NCI-H1436 (cell line): Measurements from ENCODE around the gene MEGF6.

ENCODE experiments used
- DNase-seq: peaks from one replicate; lab custom pipeline; 2025; lab: John Stamatoyannopoulos, UW

The MEGF6 gene

DNA sequence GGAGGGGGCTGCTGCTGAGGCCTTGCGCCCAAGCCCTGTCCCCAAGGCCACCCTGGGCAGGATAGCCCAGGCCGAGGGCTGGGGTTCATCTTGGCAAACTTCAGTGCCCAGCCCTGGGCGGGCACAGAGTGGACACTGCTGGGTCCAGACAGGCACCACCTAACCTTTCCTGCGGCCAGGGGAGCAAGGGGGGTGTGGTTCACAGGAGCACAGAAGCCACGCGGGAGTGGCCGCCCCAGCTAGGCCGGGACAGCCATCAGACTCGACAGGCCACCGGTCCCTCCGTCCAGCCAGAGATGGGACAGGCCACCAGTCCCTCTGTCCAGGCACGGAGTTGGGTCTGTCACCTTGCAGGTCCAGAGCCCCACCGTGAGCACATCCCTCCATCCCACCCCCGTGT, 127.9 kb downstream of the MEGF6 start:
- no peak for DNase-seq

DNA sequence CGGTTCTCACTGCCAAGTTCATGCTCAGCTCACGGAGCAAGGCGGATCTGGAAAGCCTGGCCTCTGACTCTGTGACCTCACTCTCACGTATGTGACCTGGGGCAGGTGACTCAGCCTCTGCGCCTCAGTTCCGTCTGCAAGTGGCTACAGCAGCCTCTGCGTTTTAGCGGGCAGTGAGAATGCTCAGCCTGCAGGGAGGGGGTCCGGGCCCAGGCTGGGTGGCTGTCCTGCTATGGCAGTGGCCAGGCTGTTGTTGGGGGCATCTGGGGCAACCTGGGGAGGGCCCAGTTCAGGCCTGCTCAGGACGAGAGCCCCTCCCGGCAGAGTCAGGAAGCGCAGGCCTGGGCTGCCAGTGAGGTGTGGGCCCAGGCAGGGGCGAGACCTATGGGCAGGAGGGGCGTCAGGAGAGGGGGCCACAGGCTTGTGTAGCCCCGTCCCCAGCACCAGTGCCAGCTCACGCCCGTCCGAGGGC, 128.9 kb downstream of the MEGF6 start:
- DNase-seq, result no peak

DNA sequence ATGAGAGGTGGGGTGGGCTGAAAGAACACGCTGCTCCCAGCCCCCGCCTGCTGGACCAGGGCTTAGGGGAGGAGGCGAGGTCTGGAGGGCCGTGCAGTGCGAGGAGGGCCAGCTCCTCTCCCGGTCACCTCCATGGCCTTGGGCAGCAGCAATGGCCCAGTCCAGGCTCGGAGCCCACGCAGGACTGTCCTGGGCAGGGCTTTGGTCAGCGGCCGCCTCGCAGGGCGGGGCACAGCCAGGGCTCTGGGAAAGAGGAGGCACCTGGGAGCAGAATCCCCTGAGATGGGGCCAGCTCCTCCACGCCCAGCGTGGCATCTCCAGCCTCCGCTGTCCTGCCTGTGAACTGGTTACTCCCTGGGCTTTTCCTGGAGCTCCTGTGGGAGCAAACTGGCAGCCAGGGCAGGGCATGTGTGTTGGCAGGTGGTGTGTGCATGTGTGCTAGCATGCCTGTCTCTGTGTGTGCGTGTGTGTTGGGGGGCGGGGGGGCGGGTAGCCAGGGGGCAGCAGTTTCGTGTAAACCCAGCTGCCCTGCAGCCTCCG, 129.4 kb downstream of the MEGF6 start:
- DNase-seq, result no peak

DNA sequence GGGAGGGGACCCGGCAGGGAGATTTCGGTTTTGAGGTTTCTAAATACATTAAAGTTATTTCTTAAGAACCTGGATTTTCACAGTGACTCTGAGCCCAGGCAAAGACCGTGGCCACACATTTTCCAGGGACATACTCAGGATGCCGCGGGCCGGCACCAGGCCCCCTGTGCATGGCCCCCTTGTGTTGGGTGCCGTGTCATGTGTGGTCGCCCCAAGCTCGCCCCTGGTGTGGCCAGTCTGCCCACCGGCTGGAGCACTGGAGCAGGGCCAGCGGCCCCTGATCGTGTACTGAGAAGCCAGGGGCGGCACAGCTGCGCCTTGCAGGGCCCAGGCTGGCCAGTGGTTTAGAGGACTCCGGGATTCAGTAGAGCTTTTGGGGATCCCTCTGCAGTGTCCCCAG, 130.3 kb downstream of the MEGF6 start:
- DNase-seq, result no peak

DNA sequence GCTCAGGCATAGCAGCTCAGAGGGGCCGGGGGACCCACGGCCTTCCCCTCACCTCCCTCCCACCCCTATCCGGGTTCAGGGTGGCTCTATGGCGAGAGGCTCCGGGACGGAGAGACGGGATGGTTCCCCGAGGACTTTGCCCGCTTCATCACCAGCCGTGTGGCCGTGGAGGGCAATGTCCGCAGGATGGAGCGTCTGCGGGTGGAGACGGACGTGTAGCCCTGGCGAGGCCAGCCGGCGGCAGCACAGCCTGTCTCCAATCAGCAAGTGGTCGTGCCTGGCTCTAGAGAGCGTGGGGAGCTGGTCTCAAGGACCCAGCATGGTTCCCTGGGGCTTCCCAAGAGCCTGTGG, 131.0 kb downstream of the MEGF6 start:
- DNase-seq, result no peak

DNA sequence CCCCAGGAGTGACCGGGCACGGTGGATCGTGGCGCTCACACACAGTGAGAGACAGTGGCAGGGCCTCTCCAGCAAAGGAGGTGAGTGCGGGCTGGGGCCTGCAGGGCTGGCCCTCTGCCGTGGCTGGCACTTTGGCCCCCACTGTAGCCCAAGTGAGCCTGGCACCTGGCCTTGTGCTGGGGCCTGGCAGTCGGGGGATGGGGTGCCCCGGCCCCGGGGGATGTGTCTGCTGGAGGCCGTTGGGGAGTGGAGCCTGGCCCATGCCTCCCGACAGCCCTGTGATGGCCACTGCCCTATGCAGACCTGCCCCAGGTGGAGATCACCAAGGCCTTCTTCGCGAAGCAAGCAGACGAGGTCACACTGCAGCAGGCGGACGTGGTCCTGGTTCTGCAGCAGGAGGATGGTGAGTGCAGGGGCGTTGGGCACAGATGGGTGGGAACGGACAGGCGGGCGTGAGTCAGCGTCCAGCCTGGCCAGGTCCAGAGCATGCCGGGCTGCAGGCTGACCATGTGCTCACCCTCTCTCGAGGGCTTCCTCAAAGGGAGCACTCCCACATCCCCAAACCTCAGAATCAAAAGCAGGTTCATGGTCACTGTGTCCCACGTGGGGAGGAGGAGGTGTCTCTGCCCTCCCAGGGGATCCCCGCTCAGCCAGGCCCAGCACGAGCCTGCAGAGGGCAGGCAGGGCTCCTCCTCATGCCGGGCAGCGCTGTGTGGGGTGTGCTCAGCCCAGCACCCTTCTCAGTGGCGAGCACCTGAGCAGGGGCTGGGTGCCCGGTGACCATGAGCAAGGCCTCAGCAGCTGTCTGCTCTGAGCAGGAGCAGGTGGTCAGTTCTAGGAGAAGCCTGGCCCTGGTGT, 131.6 kb downstream of the MEGF6 start:
- no peak for DNase-seq

DNA sequence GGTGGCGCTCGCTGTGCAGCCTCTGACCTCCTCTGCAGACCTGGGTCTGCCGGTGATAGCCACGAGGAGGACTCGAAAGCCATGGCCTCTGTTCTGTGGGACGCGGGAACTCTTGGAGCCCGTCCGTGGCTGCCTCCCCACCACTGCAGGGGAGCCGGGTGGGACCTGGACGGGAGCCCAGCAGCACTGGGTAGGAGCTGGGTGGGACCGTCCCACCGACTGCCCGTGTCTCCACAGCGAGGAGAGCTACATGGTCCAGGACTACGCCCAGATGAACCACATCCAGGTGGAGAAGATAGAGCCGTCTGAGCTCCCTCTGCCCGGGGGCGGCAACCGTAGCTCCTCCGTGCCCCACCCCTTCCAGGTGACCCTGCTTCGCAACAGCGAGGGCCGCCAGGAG, 133.1 kb downstream of the MEGF6 start:
- DNase-seq, result no peak

DNA sequence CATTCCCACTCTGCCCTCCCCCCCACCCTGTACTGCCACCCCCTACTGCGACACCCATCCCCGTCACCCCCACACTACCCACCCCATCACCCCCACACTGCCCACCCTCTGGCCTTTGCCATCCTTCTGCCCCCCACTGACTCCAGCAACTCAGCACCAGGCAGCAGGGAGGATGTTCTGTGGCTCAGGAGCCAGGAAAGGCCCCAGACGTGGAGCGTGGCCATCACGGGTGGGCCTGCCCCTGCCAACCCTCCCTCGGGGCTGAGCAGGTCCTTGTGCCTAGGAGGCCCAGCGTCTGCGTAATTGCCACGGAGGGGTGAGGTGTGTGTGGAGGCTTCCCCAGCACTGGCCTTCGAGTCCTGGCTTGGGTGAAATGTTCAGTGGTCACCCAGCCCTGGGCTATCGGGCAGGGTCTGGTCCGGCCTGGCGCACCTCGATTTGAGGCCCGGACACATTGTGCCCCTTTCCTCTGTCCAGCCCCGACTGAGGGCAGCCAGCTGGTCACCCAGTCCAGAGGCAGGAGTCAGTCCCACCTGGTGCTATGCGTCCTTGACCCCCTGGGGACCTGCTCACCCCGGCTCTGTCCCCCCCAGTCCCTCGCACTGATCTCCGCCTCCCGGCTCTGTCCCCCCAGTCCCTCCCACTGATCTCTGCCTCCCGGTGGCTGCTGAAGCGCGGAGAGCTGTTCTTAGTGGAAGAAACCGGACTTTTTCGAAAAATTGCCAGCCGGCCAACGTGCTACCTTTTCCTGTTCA, 133.9 kb downstream of the MEGF6 start:
- no peak for DNase-seq

DNA sequence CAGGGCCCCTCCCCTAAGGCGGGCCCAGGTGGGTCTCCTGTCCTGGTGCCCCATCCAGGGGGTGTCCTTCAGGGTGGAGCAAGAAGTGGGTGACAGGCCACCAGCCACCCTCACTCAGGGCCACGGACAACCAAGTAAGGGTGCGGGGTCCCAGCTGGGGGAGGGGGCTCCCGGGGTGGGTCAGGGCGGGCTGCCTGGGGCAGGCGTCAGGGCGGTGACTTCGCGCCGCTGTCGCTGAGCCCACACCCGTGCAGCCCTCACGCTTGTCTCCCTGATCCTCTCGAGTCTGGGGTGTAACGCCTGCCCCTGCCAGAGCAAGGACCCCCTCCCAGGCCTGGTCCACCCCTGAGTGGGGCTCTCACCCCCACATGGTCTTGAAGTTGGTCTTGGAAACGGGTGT, 134.6 kb downstream of the MEGF6 start:
- DNase-seq, result no peak

DNA sequence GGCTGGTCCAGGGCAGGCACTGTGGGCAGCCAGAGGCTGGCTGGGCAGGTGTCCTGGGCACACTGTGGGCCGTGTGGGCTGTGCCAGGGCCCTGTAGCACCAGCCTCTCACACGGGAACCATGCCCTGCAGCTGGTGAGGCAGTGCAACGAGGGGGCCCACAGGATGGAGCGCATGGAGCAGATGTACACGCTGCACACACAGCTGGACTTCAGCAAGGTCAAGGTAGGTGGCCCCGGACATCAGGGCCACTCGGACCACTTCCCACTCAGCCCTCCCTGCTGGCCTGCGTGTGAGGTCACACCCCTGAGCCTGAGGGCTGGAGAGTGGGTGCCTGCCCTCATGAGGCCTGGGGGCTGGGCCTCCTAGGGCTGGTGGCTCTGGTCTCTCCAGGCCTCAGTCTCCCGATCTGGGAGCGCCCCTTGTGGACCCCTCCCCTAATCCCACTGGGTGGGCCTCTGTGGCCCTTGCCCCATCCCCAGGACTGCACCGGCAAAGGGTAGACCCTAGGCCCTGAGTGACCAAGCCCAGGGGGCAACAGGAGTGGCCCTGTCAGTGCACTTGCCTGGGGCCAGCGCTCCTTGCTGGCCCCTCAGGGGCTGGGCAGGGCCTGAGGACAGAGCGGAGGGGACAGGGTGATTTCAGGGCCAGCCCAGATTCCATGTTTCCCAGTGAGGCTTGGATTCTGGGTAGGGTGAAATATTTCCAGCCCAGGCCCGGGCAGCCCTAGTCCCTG, 135.3 kb downstream of the MEGF6 start:
- DNase-seq, result no peak

DNA sequence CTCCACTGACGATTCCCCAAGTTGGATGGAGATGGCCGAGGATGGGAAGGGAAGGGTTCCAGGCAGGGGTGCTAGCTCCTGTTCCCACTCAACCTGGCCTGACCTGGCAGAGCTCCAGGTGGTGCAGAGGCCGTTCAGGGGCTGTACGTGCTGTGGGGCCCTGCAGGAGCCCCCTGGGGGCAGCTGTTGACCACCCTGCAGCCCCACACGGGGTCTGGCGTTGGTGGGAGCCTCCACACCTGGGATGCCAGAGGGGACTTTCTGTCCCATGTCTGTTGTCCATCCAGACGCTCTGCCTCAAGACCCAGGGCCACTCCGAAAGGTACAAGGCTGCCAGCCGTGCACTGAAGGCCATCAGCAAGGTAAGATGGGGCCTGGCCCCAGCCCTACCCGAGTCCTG, 136.9 kb downstream of the MEGF6 start:
- no peak for DNase-seq

DNA sequence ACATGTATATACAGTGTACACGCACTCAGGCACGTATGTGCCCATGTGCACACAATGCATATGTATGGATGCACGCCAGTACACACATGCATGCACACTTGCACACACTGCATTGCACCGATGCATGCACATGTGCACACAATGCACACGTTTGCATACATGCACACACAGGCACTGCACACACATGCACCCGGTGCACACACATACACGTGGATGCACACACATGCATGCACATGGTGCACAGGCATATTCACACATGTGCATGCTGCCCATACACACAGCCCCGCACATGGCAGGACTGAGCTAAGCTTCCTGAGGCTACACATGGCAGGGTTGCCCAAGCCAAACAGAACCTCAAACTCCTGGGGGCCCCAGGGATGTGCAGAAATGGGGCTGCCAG, 137.3 kb downstream of the MEGF6 start:
- no peak for DNase-seq

DNA sequence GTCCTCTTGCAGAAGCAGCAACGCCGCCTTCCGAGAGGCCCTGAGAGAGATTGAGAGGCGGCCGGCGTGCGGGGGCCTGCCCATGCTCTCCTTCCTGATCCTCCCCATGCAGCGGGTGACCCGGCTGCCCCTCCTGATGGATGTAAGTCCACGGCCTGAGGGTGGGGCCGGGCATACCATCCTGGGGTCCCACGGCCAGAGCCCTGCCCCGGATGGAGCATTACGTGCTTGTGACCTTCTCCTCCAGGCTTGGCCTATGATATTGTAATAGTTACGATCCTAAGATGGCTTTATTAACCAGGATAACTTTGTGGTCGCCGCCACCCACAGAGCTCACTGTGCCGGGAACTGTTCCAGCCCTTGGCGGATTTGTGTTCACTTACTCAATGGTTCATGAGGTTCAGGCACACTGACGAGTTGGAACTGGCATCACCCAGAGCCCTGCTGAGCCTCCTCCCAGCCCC, 137.9 kb downstream of the MEGF6 start:
- DNase-seq, result no peak

DNA sequence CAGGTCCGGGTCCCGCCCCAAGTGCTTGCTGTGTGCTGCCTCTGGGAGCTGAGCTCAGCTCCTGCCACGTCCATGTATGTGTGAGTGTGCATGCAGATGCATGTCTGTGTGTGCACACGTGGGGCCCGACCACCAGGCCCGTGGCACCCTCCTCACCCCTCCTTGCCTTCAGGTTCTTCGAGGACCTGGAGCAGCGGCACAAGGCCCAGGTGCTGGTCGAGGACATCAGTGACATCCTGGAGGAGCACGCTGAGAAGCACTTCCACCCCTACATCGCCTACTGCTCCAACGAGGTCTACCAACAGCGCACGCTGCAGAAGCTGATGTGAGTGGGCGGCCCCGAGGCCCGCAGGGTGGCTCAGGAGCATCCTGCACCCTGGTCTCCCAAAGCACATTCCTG, 138.4 kb downstream of the MEGF6 start:
- DNase-seq, result no peak

DNA sequence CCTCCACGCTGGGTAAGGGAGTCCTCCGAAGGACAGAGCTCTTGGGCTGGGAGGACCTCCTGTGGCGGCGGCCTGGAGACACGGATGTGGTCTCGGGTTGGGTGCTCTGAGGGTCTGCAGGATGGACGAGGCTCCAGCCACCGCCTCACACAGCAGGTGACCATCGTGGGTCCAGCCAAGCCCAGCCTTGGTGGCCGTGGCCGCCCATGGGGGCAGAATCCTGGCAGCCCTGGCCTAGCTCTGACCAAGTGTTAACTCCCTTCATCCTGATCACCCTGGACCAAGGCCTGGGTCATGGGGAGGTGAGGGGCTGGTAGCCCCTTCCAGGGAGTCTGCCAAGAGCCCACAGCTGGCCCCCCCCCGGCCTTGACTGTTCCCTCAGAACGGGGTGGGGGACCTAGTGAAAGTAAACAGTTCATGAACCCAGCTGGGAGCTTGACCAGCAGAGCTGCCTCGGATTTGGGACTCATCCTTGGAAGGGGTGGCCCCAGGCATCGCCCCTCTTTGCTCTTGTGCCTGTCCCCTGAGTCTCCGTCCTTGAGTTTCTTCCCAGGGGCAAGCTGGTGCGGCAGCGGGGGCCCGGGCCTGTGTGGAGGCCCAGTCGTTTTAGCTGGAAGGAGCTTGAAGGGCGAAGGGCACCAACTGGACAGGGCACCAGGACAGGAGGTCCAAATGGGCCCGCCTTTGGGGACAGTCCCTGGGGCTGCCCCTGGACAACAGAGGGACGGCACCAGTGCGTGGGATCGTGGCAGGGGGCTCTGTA, 139.0 kb downstream of the MEGF6 start:
- no peak for DNase-seq

DNA sequence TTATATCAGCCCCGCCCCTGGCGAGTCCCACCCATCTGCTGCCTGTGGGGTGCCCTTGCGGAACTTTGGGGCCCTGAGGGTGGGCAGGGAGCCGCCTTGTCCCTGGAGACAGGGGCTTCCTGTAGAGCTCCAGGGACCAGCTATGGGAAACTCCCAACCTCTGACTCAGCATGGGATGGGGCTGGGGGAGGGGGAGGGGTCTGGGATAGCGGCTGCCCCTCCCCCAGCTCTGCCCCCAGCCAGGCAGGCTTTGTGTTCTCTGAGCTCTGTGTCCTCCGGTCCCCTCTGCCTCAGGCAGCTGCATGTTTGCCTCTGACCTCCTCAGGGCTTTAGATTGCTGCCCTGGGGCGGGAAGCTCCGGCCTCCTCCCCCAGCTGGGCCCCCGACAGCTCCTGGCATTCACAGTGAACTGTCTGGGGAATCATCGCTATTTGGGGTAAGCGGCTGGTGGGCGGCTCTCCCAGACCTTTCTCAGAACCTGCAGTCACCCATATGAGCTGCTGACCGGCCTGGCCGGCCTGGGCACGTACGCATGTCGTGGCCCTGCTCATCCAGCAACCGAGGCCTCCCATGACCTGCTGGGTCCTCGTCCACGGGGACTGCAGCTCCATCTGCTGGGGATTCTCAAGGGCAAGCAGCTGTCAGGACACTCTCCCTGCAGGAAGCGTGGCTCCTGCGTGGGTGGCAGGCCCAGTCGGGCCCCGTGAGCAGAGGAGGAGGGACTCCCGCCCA, 139.8 kb downstream of the MEGF6 start:
- DNase-seq, result no peak

DNA sequence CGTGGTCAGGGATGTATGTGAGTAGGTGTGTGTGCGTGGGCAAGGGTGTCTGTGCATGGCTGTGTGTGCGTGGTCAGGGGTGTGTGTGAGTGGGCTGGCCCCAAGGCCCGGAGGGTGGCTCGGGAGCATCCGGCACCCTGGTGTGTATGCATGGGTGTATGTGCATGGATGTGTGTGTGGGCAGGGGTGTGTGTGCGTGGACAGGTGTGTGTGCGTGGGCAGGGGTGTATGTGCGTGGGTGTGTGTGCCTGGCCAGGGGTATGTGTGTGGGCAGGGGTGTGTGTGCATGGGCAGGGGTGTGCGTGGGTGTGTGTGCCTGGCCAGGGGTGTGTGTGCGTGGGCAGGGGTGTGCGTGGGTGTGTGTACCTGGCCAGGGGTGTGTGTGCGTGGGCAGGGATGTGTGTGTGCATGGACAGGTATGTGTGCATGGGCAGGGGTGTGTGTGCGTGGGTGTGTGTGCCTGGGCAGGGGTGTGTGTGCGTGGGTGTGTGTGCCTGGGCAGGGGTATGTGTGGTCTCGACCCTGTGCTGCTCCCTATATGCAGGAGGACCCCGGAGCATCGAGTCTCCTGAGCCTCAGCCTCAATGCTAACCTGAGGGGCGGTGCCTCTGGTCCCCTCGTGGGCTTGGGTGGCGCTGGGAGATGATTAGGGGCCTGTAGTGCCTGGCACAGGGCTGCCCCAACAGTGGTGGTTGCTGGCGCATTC, 140.5 kb downstream of the MEGF6 start:
- DNase-seq, result no peak

DNA sequence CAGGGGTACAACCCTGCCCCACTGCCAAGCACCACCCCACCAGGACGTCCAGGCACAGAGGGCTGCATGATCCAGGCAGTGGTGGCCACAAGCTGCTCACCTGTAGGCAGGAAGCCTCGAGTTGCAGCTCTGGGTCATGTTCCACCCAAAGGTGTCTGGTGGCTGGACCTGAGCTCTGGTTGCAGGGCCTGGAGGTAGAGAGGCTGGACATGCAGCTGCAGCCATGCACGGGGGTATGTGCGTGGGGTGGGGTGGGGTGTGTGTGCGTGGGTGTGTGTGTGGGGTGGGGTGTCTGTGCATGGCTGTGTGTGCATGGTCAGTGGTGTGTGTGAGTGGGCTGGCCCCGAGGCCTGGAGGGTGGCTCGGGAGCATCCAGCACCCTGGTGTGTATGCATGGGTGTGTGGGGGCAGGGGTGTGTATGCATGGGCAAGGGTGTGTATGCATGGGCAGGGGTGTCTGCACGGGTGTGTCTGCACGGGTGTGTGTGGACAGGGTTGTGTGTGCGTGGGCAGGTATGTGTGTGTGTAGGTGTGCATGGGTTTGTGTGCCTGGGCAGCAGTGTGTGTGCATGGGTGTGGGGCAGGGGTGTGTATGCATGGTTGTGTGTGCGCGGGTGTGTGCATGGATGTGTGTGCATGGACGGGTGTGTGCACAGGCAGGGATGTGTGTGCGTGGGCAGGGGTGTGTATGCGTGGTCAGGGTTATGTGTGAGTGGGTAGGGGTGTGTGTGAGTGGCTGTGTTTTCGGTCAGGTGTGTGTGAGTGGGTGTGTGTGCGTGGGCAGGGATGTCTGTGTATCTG, 141.3 kb downstream of the MEGF6 start:
- DNase-seq, result no peak

DNA sequence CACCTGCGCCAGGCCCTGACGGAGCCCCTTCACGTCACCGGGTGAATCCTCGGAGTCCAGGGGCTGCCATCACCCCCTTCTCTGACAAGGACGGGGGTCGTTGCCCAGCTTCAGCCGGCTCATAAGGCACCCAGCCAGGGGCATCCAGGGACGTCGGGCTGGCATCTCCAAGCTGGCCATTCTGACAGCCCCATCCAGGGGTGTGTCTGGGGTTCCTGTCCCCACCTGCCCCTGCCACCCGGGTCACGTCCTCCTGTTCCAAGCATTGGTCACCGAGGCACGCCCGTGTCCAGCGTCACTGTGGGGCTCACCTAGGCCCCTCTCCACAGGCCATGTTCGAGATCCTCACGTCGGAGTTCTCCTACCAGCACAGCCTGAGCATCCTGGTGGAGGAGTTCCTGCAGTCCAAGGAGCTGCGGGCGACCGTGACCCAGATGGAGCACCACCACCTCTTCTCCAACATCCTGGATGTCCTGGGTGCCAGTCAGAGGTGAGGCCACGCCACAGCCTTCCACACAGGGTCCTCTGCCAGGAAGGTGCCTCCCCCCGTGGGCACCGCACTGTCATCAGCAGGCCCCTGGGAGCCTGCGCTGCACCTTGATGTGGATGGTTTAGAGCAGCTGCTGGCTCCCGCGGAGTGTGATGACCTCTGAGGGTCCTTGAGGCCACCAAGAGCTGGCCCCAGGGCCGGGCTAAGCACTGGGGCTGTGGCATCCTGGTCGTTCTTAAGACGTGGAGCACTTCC, 142.0 kb downstream of the MEGF6 start:
- no peak for DNase-seq
